ENCODE data around the gene ATP1A3. TPM values are rescaled to one million over a fixed set of nuclear protein-coding genes. Genes with fewer than 3 reads are reported as not detected.

Gene ATP1A3
- total and polyA plus RNA-seq, 2 of the 13 experiments (the other 11 are each of a cell fraction or from before 2014, with no cell fraction given), result 0.01 to 0.04 TPM

DNA sequence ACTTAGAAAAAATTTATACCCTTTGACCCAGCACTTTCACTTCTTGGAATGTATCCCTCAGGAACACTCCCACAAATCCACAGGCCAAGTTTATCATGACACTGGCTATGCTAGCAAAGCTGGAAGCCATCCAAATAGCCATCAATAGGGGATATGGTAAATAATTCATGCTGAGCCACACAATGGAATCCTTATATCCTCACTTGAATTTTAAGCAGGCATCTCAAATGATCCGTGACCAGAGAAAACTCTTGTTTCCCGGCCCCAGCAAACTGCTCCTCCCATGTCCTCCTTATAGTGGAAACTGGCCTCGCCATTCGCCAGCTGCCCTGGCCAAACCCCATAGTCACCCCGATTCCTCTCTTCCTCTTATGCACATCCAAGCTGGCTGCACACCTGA lies 38.4 kb upstream of the ATP1A3 start (continued):
- TF ChIP-seq, protein P1, sequence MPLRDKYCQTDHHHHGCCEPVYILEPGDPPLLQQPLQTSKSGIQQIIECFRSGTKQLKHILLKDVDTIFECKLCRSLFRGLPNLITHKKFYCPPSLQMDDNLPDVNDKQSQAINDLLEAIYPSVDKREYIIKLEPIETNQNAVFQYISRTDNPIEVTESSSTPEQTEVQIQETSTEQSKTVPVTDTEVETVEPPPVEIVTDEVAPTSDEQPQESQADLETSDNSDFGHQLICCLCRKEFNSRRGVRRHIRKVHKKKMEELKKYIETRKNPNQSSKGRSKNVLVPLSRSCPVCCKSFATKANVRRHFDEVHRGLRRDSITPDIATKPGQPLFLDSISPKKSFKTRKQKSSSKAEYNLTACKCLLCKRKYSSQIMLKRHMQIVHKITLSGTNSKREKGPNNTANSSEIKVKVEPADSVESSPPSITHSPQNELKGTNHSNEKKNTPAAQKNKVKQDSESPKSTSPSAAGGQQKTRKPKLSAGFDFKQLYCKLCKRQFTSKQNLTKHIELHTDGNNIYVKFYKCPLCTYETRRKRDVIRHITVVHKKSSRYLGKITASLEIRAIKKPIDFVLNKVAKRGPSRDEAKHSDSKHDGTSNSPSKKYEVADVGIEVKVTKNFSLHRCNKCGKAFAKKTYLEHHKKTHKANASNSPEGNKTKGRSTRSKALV (CRISPR knock-in tag; IDR thresholded peaks at IDR 0.05), result no peak
- TF ChIP-seq ZSCAN25 (CRISPR knock-in tag; IDR thresholded peaks at IDR 0.05) (no peak), SRY (CRISPR knock-in tag; IDR thresholded peaks at IDR 0.05) (no peak), ZNF570 (CRISPR knock-in tag; IDR thresholded peaks at IDR 0.05; ENCODE audit: borderline replicate concordance) (no peak), ZNF17 (CRISPR knock-in tag; IDR thresholded peaks at IDR 0.05) (no peak), ZNF296 (CRISPR knock-in tag; conservative IDR thresholded peaks at IDR 0.05) (no peak), ZSCAN9 (CRISPR knock-in tag; IDR thresholded peaks at IDR 0.05; ENCODE audit: borderline replicate concordance) (no peak)
- TF ChIP-seq, protein P2, sequence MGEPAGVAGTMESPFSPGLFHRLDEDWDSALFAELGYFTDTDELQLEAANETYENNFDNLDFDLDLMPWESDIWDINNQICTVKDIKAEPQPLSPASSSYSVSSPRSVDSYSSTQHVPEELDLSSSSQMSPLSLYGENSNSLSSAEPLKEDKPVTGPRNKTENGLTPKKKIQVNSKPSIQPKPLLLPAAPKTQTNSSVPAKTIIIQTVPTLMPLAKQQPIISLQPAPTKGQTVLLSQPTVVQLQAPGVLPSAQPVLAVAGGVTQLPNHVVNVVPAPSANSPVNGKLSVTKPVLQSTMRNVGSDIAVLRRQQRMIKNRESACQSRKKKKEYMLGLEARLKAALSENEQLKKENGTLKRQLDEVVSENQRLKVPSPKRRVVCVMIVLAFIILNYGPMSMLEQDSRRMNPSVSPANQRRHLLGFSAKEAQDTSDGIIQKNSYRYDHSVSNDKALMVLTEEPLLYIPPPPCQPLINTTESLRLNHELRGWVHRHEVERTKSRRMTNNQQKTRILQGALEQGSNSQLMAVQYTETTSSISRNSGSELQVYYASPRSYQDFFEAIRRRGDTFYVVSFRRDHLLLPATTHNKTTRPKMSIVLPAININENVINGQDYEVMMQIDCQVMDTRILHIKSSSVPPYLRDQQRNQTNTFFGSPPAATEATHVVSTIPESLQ (CRISPR knock-in tag; conservative IDR thresholded peaks at IDR 0.05), result no peak
- TF ChIP-seq, protein P3, sequence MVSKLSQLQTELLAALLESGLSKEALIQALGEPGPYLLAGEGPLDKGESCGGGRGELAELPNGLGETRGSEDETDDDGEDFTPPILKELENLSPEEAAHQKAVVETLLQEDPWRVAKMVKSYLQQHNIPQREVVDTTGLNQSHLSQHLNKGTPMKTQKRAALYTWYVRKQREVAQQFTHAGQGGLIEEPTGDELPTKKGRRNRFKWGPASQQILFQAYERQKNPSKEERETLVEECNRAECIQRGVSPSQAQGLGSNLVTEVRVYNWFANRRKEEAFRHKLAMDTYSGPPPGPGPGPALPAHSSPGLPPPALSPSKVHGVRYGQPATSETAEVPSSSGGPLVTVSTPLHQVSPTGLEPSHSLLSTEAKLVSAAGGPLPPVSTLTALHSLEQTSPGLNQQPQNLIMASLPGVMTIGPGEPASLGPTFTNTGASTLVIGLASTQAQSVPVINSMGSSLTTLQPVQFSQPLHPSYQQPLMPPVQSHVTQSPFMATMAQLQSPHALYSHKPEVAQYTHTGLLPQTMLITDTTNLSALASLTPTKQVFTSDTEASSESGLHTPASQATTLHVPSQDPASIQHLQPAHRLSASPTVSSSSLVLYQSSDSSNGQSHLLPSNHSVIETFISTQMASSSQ (IDR thresholded peaks at IDR 0.05; ENCODE audit: low read depth), result no peak
- TF ChIP-seq, protein P3 (CRISPR knock-in tag; IDR thresholded peaks at IDR 0.05; ENCODE audit: borderline replicate concordance), result no peak

Measured in HepG2 (cell line).